ENCODE data around the gene SEMA4C.

SEMA4C gene

GRCh38 chr2:96869281-96869821 is 529 bp downstream of the SEMA4C start:
- H3K4me3 ChIP-seq (replicated peaks; ENCODE audit: low read depth, low read length): peak overlapping the region; percentile 68
- no peak for TF ChIP-seq CTCF (IDR thresholded peaks at IDR 0.05; ENCODE audit: low read depth, low read length, missing control alignments)
- no peak for DNase-seq (ENCODE audit: extremely low read depth, low read depth)

- TF ChIP-seq CTCF (IDR thresholded peaks at IDR 0.05; ENCODE audit: low read depth, low read length, missing control alignments): peak; percentile 56
- peak overlapping the region; percentile 68 for H3K4me3 ChIP-seq (replicated peaks; ENCODE audit: low read depth, low read length)
- DNase-seq (ENCODE audit: extremely low read depth, low read depth): peak; percentile 64
Measured at GRCh38 chr2:96868555-96869280, 1.2 kb downstream of the SEMA4C start.

GRCh38 chr2:96867756-96868554 is 1.9 kb downstream of the SEMA4C start:
- peak overlapping the region; percentile 68 for H3K4me3 ChIP-seq (replicated peaks; ENCODE audit: low read depth, low read length)
- DNase-seq (ENCODE audit: extremely low read depth, low read depth): no peak
- no peak for TF ChIP-seq CTCF (IDR thresholded peaks at IDR 0.05; ENCODE audit: low read depth, low read length, missing control alignments)

GRCh38 chr2:96866986-96867755 is 2.7 kb downstream of the SEMA4C start:
- no peak for TF ChIP-seq CTCF (IDR thresholded peaks at IDR 0.05; ENCODE audit: low read depth, low read length, missing control alignments)
- no peak for DNase-seq (ENCODE audit: extremely low read depth, low read depth)
- H3K4me3 ChIP-seq (replicated peaks; ENCODE audit: low read depth, low read length): peak overlapping the region; percentile 68

- no peak for DNase-seq (ENCODE audit: extremely low read depth, low read depth)
- TF ChIP-seq CTCF (IDR thresholded peaks at IDR 0.05; ENCODE audit: low read depth, low read length, missing control alignments): no peak
- peak overlapping the region; percentile 68 for H3K4me3 ChIP-seq (replicated peaks; ENCODE audit: low read depth, low read length)
Measured at GRCh38 chr2:96866586-96866985, 3.3 kb downstream of the SEMA4C start.

GRCh38 chr2:96866149-96866548 is 3.7 kb downstream of the SEMA4C start:
- no peak overlapping the region for H3K4me3 ChIP-seq (replicated peaks; ENCODE audit: low read depth, low read length)
- no peak for TF ChIP-seq CTCF (IDR thresholded peaks at IDR 0.05; ENCODE audit: low read depth, low read length, missing control alignments)

More at GRCh38 chr2:96866149-96866548, 3.7 kb downstream of the SEMA4C start:
- no peak for DNase-seq (ENCODE audit: extremely low read depth, low read depth)

Measured in HFF-Myc (cell line).